ENCODE data around the gene KIAA1586.
"Not testable (repeated sequence)": the region's sequence is repeated elsewhere in the genome, so short reads cannot be mapped to it uniquely, and the experiment has no call there.

Gene KIAA1586

GRCh38 chr6:57046332-57047256, at the start of gene KIAA1586:
KIAA1586 (plus strand) TSS chr6:57046693; CDS start chr6:57046756, 63 bp downstream.
- peak; percentile 91 for DNase-seq

DNA sequence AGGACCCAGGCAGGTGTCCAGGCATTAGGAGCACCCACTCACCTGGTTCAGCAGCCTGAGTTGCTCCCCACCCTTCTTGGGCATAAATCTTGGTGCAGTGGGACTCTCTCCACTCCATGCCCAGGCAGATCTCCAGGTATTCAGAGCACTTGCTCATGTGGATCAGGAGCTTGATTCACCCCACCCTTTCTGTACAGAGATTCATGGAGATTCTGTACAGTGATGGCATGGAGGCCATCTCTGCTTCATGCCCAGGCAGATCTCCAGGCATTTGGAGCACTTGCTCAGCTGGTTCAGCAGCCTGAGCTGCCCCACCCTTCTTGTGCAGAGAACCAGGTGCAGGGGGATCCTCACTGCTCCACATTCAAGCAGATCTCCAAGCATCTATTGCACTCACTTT, 47.4 kb upstream of the KIAA1586 start:
- no peak for DNase-seq

GRCh38 chr6:56999748-57000147, 46.7 kb upstream of the KIAA1586 start:
- not testable (repeated sequence) for DNase-seq

DNA sequence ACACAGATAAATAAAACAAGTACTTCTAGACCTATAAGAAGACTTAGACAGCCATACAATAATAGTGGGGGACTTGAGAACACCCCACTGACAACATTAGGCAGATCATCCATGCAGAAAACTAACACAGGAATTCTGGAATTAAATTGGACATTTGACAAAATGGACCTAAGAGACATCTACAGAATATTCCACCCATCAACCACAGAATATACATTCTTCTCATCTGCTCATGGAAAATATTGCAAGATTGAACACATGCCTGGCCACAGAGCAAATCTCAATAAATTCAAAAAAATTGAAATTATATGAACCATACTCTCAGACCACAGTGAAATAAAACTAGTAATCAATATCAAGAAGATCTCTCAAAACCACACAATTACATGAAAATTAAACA, 44.3 kb upstream of the KIAA1586 start:
- DNase-seq, result no peak

GRCh38 chr6:57004292-57004691, 42.2 kb upstream of the KIAA1586 start:
- DNase-seq, result no peak

GRCh38 chr6:57006101-57006500, 40.4 kb upstream of the KIAA1586 start:
- DNase-seq, result no peak

DNA sequence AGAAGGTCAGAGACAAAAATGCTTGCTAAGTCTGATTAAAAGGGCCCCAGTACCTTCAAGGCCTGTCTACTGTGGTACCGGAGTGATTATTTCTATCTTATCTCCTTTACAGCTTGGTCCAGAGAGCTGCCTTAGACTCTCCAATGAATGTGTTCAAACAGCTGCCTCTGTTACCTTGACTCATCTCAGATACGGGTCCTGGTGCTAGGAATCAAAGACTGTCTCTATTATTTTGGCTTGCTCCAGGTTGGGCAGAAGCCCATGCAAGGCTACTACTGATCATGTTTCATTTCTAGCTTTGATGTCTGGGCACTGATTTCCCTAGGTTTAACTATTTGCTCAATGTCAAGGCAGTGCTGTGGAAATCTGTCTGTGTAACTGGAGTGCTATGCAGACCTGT, 38.4 kb upstream of the KIAA1586 start:
- not testable (repeated sequence) for DNase-seq

DNA sequence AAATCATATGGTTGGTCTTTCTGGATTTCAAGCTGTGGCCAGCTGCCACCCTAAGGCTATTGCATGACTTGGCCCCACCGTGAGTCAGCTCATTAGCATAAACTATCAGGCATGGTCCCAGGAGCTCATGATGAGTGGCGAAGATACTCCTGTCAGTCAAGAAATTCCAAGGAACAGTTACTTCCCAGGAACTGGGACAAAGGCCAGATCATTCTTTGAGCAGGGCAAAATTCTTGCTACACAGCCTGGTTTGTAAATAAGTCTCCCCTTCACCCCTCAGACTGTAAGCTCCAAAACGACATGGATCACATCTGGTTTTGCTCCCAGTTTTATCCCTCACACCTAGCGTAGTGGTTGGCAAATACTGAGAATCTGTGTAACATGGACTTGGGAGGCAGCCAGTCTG, 33.0 kb upstream of the KIAA1586 start:
- DNase-seq, result peak; percentile 68

DNA sequence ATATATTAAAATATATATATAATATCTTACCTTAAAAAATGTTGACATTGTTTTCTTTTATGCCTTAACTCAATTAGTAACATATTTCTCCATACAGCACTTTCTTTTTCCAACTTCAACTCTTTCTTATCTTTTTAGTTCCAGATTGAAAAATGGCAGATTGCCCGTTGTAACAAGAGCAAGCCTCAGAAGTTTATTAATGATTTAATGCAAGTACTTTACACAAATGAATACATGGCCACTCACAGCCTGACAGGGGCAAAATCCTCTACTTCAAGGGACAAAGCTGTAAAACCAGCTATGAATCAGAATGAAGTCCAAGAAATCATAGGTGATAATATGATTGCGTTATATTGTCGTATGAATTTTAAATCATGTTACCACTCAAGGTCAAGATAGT, 29.4 kb upstream of the KIAA1586 start:
- no peak for DNase-seq

GRCh38 chr6:57017841-57018240, 28.7 kb upstream of the KIAA1586 start:
- no peak for DNase-seq

- no peak for DNase-seq
Observed at GRCh38 chr6:57019434-57019833, 27.1 kb upstream of the KIAA1586 start.

DNA sequence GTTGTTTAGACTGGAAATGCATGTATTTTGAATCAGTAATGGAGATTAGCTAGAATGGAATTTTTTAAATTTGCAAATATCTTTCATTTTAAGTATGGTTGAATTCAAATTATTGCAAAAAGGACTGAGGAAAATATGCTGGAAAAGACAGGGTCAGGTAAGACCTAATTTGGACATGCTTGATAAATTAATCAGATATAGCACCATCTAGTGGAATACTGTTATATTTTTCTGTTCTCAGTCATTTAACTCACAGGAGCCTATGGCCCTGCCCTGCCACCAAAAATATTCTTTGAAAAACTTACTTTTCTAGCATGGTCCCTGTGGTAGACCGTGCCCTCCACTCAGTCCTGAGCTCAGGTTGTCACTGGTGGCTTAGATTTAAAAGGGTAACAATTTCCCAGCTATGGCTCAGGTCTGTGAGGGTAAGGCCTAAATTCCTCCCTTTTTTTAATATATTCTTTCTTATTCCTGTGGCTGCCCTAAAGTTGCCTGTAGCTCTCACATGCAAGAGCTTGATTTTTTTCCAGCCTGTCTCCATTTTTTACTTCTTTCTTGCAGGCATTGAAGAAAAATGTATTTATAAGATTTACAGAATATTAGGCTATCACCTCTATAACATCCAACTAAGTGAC, 25.3 kb upstream of the KIAA1586 start:
- peak; percentile 14 for DNase-seq

GRCh38 chr6:57024321-57024720, 22.2 kb upstream of the KIAA1586 start:
- no peak for DNase-seq

DNA sequence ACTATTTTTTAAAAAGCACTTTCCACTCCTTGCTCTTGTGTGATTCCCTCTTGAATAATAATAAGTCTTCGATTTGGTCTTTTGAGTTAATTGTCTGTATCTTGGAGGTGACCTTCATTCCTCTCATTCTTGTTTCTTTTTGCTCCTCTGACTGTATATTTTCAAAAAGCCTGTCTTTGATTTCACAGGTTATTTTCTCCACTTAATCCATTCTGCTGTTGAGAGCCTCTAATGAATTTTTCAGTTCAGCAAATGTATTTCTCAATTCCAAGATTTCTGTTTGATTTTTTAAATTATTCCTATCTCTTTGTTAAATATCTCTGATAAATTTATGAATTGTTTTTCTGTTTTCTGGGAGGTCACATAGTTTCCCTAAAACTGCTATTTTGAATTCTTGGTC, 21.7 kb upstream of the KIAA1586 start:
- no peak for DNase-seq

DNA sequence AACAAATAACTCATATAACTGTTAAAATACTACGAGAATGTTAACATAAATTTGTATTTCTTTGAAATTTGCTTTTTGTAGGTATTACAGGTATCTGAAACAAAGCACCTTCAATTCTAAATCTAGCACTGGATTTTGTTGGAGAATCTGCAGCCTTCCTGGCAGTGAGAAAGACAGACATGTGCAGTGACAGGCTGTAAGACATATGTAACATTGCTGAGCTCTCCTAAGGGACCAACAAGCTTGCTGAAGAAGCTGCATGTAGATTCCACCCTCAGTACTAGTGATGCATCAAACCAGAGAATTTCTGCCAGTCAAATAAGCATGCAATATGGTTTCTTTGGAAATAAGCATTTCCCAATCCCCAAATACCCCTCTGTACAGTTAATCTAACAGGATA, 20.5 kb upstream of the KIAA1586 start:
- no peak for DNase-seq

- no peak for DNase-seq
Observed at GRCh38 chr6:57027301-57027700, 19.2 kb upstream of the KIAA1586 start.

DNA sequence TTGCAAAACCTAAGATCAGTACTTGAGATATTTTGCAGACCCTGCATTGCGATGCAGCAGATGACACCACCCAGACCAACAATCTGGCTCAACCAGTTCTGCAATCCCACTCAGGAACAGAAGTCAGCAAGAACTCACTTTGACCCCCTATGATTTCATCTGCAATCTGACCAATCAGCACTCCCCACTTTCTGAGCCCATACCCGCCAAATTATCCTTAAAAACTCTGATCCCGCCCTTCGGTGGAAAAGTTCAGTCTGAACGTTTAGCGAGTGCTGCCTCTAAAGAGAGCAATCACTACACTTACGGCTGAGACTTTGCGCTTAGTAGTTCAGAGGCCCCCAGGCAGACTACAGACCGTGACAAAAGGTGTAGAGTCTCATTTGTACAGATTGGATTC, 17.3 kb upstream of the KIAA1586 start:
- no peak for DNase-seq

DNA sequence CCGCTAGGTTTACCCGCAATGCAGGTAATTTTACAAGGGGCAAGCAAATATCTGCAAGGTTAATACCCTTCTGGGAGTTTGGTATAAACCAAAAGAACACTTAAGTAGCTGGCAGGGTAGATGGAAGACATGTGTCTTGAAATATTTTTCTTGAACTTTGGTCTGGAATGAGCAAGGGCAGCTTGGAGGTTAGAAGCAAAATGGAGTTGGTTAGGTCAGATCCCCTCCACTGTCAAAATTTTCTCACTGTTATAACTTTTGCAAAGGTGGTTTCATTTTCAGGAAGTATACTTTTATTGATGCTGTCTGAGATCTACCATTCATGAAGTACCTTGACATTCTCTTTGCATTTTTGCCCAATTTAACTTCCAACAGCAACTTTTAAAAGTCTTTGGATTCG, 13.3 kb upstream of the KIAA1586 start:
- no peak for DNase-seq

GRCh38 chr6:57035549-57035948, 10.9 kb upstream of the KIAA1586 start:
- no peak for DNase-seq

DNA sequence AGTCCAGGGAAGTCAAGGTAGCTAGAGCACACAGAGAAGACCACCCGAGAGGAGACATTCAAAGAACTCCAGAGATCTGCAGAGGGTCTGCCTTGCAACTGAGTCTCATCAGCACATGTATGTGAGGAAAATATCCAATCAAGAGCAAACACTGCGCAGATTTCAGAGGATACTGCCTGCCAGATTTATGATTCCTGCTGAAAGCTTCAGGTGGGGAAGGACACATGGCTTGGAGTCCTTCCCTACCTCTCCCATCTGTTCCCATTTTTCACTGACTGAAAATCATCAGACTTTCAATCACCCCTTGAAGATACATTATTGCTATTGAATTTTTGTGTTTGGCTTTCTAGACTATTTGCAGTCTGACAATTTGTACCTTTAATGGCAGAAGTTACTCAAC, 7.6 kb upstream of the KIAA1586 start:
- DNase-seq, result no peak

DNA sequence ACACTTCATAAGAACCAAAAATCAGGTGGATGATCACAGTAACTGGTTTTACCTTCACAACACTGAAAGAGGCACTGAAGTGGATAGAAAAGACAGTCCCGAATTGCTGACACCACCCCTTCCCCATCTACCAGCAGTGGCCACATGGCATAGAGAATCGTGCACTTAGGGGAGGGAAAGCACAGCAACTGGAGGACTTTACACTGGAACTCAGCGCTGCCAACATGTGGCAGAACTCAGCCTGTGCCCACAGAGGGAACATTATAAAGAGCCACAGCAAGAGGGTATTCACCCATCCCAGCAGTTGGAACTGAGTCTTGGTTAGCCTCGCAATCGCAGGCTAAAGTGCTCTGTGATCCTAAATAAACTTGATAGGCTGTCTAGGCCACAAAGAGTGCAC, 6.5 kb upstream of the KIAA1586 start:
- DNase-seq, result peak; percentile 5

DNA sequence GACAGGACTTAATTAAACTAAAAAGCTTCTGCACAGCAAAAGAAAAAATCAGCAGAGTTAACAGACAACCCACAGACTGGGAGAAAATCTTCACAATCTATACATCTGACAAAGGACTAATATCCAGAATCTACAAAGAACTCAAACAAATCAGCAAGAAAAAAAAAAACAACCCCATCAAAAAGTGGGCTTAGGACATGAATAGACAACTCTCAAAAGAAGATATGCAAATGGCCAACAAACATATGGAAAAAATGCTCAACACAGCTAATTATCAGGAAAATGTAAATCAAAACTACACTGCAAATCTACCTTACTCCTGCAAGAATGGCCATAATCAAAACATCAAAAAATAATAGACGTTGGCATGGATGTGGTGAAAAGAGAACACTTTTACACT, 2.4 kb upstream of the KIAA1586 start:
- not testable (repeated sequence) for DNase-seq

DNA sequence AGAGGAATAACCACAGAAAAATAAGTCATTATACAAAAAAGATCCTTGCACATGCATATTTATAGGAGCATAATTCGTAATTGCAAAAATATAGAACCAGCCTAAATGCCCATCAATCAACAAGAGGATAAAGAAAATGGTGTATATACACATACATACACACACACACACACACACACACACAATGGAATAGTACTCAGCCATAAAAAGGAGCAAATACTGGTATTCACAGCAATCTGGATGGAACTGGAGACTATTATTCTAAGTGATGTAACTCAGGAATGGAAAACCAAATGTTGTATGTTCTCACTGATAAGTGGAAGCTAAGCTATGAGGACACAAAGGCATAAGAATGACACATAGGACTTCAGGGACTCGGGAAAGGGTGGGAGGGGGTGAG, 1.9 kb upstream of the KIAA1586 start:
- DNase-seq, result no peak

DNA sequence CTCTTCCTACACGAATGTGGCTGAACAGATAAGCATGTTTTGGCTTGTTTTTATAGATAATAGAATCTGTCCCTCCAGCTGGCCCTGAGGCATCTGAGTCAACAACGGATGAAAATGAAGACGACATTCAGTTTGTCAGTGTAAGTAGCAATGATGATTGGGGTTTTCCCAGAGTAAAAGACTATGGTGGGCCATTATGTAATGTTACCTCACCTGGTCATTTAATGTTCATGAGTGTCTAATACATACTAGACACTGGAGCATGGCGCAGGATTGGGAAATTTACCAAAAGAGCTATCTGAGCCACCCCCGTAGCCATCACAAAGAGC, 728 bp downstream of the KIAA1586 start:
- not testable (repeated sequence) for DNase-seq

GRCh38 chr6:57047859-57048258, 1.4 kb downstream of the KIAA1586 start:
- not testable (repeated sequence) for DNase-seq

All from NCI-H226 (cell line).